Mesendoderm (in vitro differentiated cells): Measurements from ENCODE around the gene LRRTM4.

ENCODE experiments used
- DNase-seq: peaks from one replicate; pipeline ENCODE4 v3.0.0; 2013
- H2AK5ac ChIP-seq: 2 replicates; pipeline ENCODE4 v1.6.1; 2013; ENCODE audit warnings: low read length, inconsistent platforms
- H2BK120ac ChIP-seq: 2 replicates; pipeline ENCODE4 v1.6.1; 2013; ENCODE audit warnings: low read depth, mild to moderate bottlenecking, low read length, moderate library complexity, mixed read lengths
- H2BK15ac ChIP-seq: replicated peaks from 2 replicates; pipeline ENCODE4 v1.6.1; 2013; ENCODE audit warnings: low read depth, mild to moderate bottlenecking, moderate library complexity
- H2BK5ac ChIP-seq: 2 replicates; pipeline ENCODE4 v1.6.1; 2013; ENCODE audit warnings: low read length, inconsistent platforms
- H3K18ac ChIP-seq: 2 replicates; pipeline ENCODE4 v1.6.1; 2013; ENCODE audit warnings: mild to moderate bottlenecking, low read length, mixed read lengths
- H3K23ac ChIP-seq: one replicate; pipeline ENCODE4 v1.6.1; 2013; ENCODE audit warnings: low read length
- H3K27ac ChIP-seq: 2 replicates; pipeline ENCODE4 v1.5.1; 2013; ENCODE audit warnings: low read depth, mild to moderate bottlenecking, inconsistent platforms, low read length, moderate library complexity
- H3K27me3 ChIP-seq: 2 replicates; pipeline ENCODE4 v1.6.1; 2013; ENCODE audit warnings: low read length, control low read depth, mild to moderate bottlenecking, inconsistent platforms; ENCODE audit not compliant: insufficient read depth, poor library complexity
- H3K36me3 ChIP-seq: 2 replicates; pipeline ENCODE4 v1.6.1; 2013; ENCODE audit warnings: low read length, inconsistent platforms; ENCODE audit not compliant: control insufficient read depth, insufficient read depth
- H3K4ac ChIP-seq: one replicate; pipeline ENCODE4 v1.6.1; 2013; ENCODE audit warnings: low read depth, mild to moderate bottlenecking, low read length, moderate library complexity
- H3K4me1 ChIP-seq: 2 replicates; pipeline ENCODE4 v1.6.1; 2013; ENCODE audit warnings: low read depth, low read length, inconsistent platforms; ENCODE audit not compliant: control insufficient read depth
- H3K4me2 ChIP-seq: 2 replicates; pipeline ENCODE4 v1.6.1; 2013; ENCODE audit warnings: low read length
- H3K4me3 ChIP-seq: 2 replicates; pipeline ENCODE4 v1.5.1; 2013; ENCODE audit warnings: mild to moderate bottlenecking, low read length
- H3K56ac ChIP-seq: one replicate; pipeline ENCODE4 v1.6.1; 2013; ENCODE audit warnings: low read length
- H3K79me1 ChIP-seq: 2 replicates; pipeline ENCODE4 v1.6.1; 2013; ENCODE audit warnings: low read length, inconsistent platforms
- H3K79me2 ChIP-seq: 2 replicates; pipeline ENCODE4 v1.6.1; 2013; ENCODE audit warnings: mild to moderate bottlenecking, low read length; ENCODE audit not compliant: control insufficient read depth, insufficient read depth
- H3K9ac ChIP-seq: 2 replicates; pipeline ENCODE4 v1.6.1; 2013; ENCODE audit warnings: low read length, inconsistent platforms
- H4K5ac ChIP-seq: one replicate; pipeline ENCODE4 v1.6.1; 2013; ENCODE audit warnings: low read length
- H4K8ac ChIP-seq: one replicate; pipeline ENCODE4 v1.6.1; 2013; ENCODE audit warnings: low read depth, mild to moderate bottlenecking, control low read depth, low read length, moderate library complexity
- WGBS: extraction: QIAGEN DNeasy Blood & Tissue Kit; methylation state at CpG from one replicate; pipeline ENCODE4 v1.1.7; 2013; ENCODE audit warnings: low lambda C conversion rate, missing lambda C conversion rate; ENCODE audit not compliant: insufficient coverage; ENCODE audit errors: extremely low coverage; 5-methylcytosine and 5-hydroxymethylcytosine counted together

The LRRTM4 gene

GRCh38 chr2:76973610-76974009 is 548.6 kb downstream of the LRRTM4 start:
- no peak overlapping the region for H2BK120ac ChIP-seq
- H3K79me2 ChIP-seq, result no peaks in the 10 kb centered on the region
- H2BK15ac ChIP-seq, result no peak overlapping the region
- no CpG with 5 or more reads among the region's 4 CpGs for WGBS
- no peak overlapping the region for H4K5ac ChIP-seq
- no peak overlapping the region for H3K18ac ChIP-seq
- no peak overlapping the region for H3K27ac ChIP-seq
- H3K56ac ChIP-seq, result no peak overlapping the region
- no peak overlapping the region for H2BK5ac ChIP-seq
- no peaks in the 10 kb centered on the region for H3K4me1 ChIP-seq
- no peaks in the 10 kb centered on the region for H3K27me3 ChIP-seq
- no peak overlapping the region for H3K4ac ChIP-seq
- no peak overlapping the region for H4K8ac ChIP-seq
- H2AK5ac ChIP-seq, result no peak overlapping the region
- H3K4me3 ChIP-seq, result no peak overlapping the region
- H3K23ac ChIP-seq, result no peak overlapping the region
- H3K4me2 ChIP-seq, result no peak overlapping the region
- DNase-seq, result no peak
- no peaks in the 10 kb centered on the region for H3K36me3 ChIP-seq
- no peaks in the 10 kb centered on the region for H3K79me1 ChIP-seq
- H3K9ac ChIP-seq, result no peak overlapping the region

- Histone ChIP-seq H2BK5ac (no peak overlapping the region), H3K36me3 (no peaks in the 10 kb centered on the region), H3K27me3 (no peaks in the 10 kb centered on the region), H3K4me3 (no peak overlapping the region), H3K79me1 (no peaks in the 10 kb centered on the region), H3K23ac (no peak overlapping the region), H3K9ac (no peak overlapping the region), H3K4me1 (no peaks in the 10 kb centered on the region), H3K27ac (no peak overlapping the region), H4K8ac (no peak overlapping the region), H3K18ac (no peak overlapping the region), H3K4ac (no peak overlapping the region), H3K4me2 (no peak overlapping the region), H3K56ac (no peak overlapping the region), H4K5ac (no peak overlapping the region), H3K79me2 (no peaks in the 10 kb centered on the region), H2AK5ac (no peak overlapping the region), H2BK15ac (no peak overlapping the region), H2BK120ac (no peak overlapping the region)
- no peak for DNase-seq
- no CpG with 5 or more reads among the region's 2 CpGs for WGBS
Observed at GRCh38 chr2:76965772-76966171, 556.4 kb downstream of the LRRTM4 start.

GRCh38 chr2:76958749-76959148 is 563.4 kb downstream of the LRRTM4 start:
- WGBS, result no CpG with 5 or more reads among the region's 3 CpGs
- no peak overlapping the region for H3K27ac ChIP-seq
- no peak overlapping the region for H3K23ac ChIP-seq
- no peak overlapping the region for H3K4me2 ChIP-seq
- no peak overlapping the region for H3K9ac ChIP-seq
- H2AK5ac ChIP-seq, result no peak overlapping the region
- no peak overlapping the region for H3K56ac ChIP-seq
- no peaks in the 10 kb centered on the region for H3K79me2 ChIP-seq
- no peaks in the 10 kb centered on the region for H3K4me1 ChIP-seq
- H2BK5ac ChIP-seq, result no peak overlapping the region
- no peaks in the 10 kb centered on the region for H3K36me3 ChIP-seq
- no peak overlapping the region for H2BK120ac ChIP-seq
- H4K5ac ChIP-seq, result no peak overlapping the region
- H3K4me3 ChIP-seq, result no peak overlapping the region
- no peak overlapping the region for H3K18ac ChIP-seq
- H3K4ac ChIP-seq, result no peak overlapping the region
- H2BK15ac ChIP-seq, result no peak overlapping the region
- H3K27me3 ChIP-seq, result no peaks in the 10 kb centered on the region
- H4K8ac ChIP-seq, result no peak overlapping the region
- H3K79me1 ChIP-seq, result no peaks in the 10 kb centered on the region
- peak; percentile 78 for DNase-seq

GRCh38 chr2:76953733-76954347 is 568.3 kb downstream of the LRRTM4 start:
- Histone ChIP-seq H2BK15ac (no peak overlapping the region), H3K79me2 (no peaks in the 10 kb centered on the region), H3K36me3 (no peaks in the 10 kb centered on the region), H3K4me3 (no peak overlapping the region), H3K27ac (no peak overlapping the region), H3K4ac (no peak overlapping the region), H2BK5ac (no peak overlapping the region), H3K18ac (no peak overlapping the region), H3K4me2 (no peak overlapping the region), H3K56ac (no peak overlapping the region), H4K5ac (no peak overlapping the region), H3K23ac (no peak overlapping the region), H2AK5ac (no peak overlapping the region), H3K4me1 (no peaks in the 10 kb centered on the region), H3K27me3 (no peaks in the 10 kb centered on the region), H2BK120ac (no peak overlapping the region), H3K79me1 (no peaks in the 10 kb centered on the region), H4K8ac (no peak overlapping the region), H3K9ac (no peak overlapping the region)
- DNase-seq, result peak; percentile 89
- no CpG with 5 or more reads among the region's 3 CpGs for WGBS

- WGBS, result no CpG with 5 or more reads among the region's 2 CpGs
- Histone ChIP-seq H3K4me1 (no peaks in the 10 kb centered on the region), H3K27me3 (no peaks in the 10 kb centered on the region), H3K4me3 (no peak overlapping the region), H3K9ac (no peak overlapping the region), H3K79me1 (no peaks in the 10 kb centered on the region), H3K56ac (no peak overlapping the region), H3K79me2 (no peaks in the 10 kb centered on the region), H2AK5ac (no peak overlapping the region), H4K5ac (no peak overlapping the region), H3K27ac (no peak overlapping the region), H3K4ac (no peak overlapping the region), H2BK120ac (no peak overlapping the region), H3K18ac (no peak overlapping the region), H2BK5ac (no peak overlapping the region), H3K23ac (no peak overlapping the region), H3K36me3 (no peaks in the 10 kb centered on the region), H2BK15ac (no peak overlapping the region), H3K4me2 (no peak overlapping the region), H4K8ac (no peak overlapping the region)
- no peak for DNase-seq
Observed at GRCh38 chr2:76946631-76947145, 575.5 kb downstream of the LRRTM4 start.

GRCh38 chr2:76940559-76940958 is 581.6 kb downstream of the LRRTM4 start:
- H3K9ac ChIP-seq, result no peak overlapping the region
- no peaks in the 10 kb centered on the region for H3K4me1 ChIP-seq
- H3K18ac ChIP-seq, result no peak overlapping the region
- no peak overlapping the region for H3K23ac ChIP-seq
- no peak for DNase-seq
- H3K79me1 ChIP-seq, result no peaks in the 10 kb centered on the region
- H3K27me3 ChIP-seq, result no peaks in the 10 kb centered on the region
- no peak overlapping the region for H2BK5ac ChIP-seq
- no peak overlapping the region for H3K4me3 ChIP-seq
- H3K27ac ChIP-seq, result no peak overlapping the region
- no peaks in the 10 kb centered on the region for H3K79me2 ChIP-seq
- no peak overlapping the region for H4K5ac ChIP-seq
- no CpG with 5 or more reads among the region's 3 CpGs for WGBS
- no peak overlapping the region for H4K8ac ChIP-seq
- H2AK5ac ChIP-seq, result no peak overlapping the region
- H2BK120ac ChIP-seq, result no peak overlapping the region
- no peak overlapping the region for H3K4ac ChIP-seq
- H3K56ac ChIP-seq, result no peak overlapping the region
- H3K36me3 ChIP-seq, result no peaks in the 10 kb centered on the region
- H3K4me2 ChIP-seq, result no peak overlapping the region
- H2BK15ac ChIP-seq, result no peak overlapping the region
